Measurements from ENCODE around the gene CTBP1. TPM values are rescaled to one million over a fixed set of nuclear protein-coding genes. Genes with fewer than 3 reads are reported as not detected.

CTBP1 gene
- total and polyA plus RNA-seq, 2 donors (not counting 1 experiment from before 2014, with no cell fraction given): 212 to 343 TPM

DNA sequence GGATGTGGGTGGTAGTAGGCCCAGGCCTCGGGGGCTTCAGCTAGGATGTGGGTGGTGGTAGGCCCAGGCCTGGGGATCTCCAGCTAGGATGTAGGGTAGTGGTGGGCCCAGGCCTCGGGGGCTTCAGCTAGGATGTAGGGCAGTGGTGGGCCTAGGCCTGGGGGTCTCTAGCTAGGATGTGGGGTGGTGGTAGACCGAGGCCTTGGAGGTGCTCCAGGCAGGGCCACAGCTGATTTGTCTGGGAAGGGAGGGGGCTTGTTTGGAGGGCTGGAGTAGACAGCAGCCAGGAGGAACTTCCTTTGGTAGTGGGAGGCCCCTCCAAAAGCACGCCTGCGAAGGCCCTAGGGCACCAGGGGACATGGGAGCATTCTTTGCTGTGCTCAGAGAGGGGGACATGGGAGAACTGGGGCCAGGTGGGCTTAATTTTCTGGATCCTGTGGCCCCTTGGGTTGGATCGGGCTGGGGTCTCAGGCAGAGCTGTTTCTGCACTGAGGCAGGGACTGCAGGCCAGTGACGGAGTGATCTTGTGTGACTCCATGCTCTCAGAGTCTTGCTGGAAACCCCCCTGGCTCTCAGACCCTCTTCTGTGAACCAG, 73.2 kb downstream of the CTBP1 start:
- H3K36me3 ChIP-seq (replicated peaks in 1 of 2; ENCODE audit: control extremely low read depth in 1 of 2, control insufficient read depth in 1 of 2, extremely low read depth in 1 of 2, insufficient read depth in 2 of 2, low read length in 1 of 2): no peaks in the 10 kb centered on the region
- H3K27ac ChIP-seq (ENCODE audit: low read length in 2 of 2): no peak overlapping the region
- no peak overlapping the region for H3K4me2 ChIP-seq (replicated peaks; ENCODE audit: low read depth, low read length, poor library complexity, severe bottlenecking)
- H3K4me3 Mint-ChIP-seq: no peak overlapping the region
- no peak overlapping the region for H3K27ac Mint-ChIP-seq
- H2AFZ ChIP-seq (ENCODE audit: insufficient read depth, low read depth, low read length, poor library complexity, severe bottlenecking): no peak overlapping the region
- DNase-seq (no peak), ATAC-seq (ENCODE audit: low read depth) (no peak)
- WGBS (ENCODE audit: insufficient coverage): 98% methylated on average over 7 of the region's 7 CpGs
- H3K27me3 Mint-ChIP-seq: peaks cover 5% of the 10 kb centered on the region
- H3K79me2 ChIP-seq (ENCODE audit: control insufficient read depth, insufficient read depth, low read length): no peaks in the 10 kb centered on the region
- H4K20me1 ChIP-seq (ENCODE audit: control insufficient read depth, insufficient read depth, low read length, poor library complexity, severe bottlenecking): peaks cover 2% of the 10 kb centered on the region
- ChIA-PET CTCF (interaction anchor here (1.2 to 1.5 kb wide), 2 partner anchors 12 to 93 kb away, joined by 3 read pairs; no protein-coding TSS in a partner anchor), POLR2A (interaction anchor here (0.7 kb wide), 1 partner anchor 681 kb away, joined by 3 read pairs; no protein-coding TSS in a partner anchor)
- H3K9me3 Mint-ChIP-seq (ENCODE audit: insufficient read depth): no peaks in the 10 kb centered on the region
- no peak overlapping the region for H3K9ac ChIP-seq (ENCODE audit: low read length)
- H3K27me3 ChIP-seq (replicated peaks in 1 of 4; ENCODE audit: control extremely low read depth in 1 of 4, control insufficient read depth in 3 of 4, insufficient read depth in 4 of 4, low read length in 3 of 4): peaks cover 0 to 26% (median 12%) of the 10 kb centered on the region in 4 experiments
- no peak for TF ChIP-seq EZH2 (IDR thresholded peaks at IDR 0.05; ENCODE audit: borderline replicate concordance, insufficient read depth, low read depth, low read length, poor library complexity, severe bottlenecking)
- TF ChIP-seq, protein P1, sequence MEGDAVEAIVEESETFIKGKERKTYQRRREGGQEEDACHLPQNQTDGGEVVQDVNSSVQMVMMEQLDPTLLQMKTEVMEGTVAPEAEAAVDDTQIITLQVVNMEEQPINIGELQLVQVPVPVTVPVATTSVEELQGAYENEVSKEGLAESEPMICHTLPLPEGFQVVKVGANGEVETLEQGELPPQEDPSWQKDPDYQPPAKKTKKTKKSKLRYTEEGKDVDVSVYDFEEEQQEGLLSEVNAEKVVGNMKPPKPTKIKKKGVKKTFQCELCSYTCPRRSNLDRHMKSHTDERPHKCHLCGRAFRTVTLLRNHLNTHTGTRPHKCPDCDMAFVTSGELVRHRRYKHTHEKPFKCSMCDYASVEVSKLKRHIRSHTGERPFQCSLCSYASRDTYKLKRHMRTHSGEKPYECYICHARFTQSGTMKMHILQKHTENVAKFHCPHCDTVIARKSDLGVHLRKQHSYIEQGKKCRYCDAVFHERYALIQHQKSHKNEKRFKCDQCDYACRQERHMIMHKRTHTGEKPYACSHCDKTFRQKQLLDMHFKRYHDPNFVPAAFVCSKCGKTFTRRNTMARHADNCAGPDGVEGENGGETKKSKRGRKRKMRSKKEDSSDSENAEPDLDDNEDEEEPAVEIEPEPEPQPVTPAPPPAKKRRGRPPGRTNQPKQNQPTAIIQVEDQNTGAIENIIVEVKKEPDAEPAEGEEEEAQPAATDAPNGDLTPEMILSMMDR (IDR thresholded peaks at IDR 0.05): no peak
- intact Hi-C loops (cut with micrococcal nuclease): no loop called here
- no peak overlapping the region for H3K4me3 ChIP-seq (ENCODE audit: control extremely low read depth in 1 of 5, extremely low read depth in 1 of 5, insufficient read depth in 1 of 5, low read depth in 2 of 5, low read length in 4 of 5)
- H3K4me1 ChIP-seq (ENCODE audit: control insufficient read depth in 2 of 2, insufficient read depth in 2 of 2, low read length in 2 of 2): peaks cover 15 to 18% of the 10 kb centered on the region in 2 donors
- H3K4me1 Mint-ChIP-seq: peaks cover 6% of the 10 kb centered on the region
- H3K9me3 ChIP-seq (ENCODE audit: control extremely low read depth in 1 of 3, control insufficient read depth in 2 of 3, insufficient read depth in 1 of 3, low read length in 2 of 3): peaks cover 1 to 19% (median 6%) of the 10 kb centered on the region in 3 donors

DNA sequence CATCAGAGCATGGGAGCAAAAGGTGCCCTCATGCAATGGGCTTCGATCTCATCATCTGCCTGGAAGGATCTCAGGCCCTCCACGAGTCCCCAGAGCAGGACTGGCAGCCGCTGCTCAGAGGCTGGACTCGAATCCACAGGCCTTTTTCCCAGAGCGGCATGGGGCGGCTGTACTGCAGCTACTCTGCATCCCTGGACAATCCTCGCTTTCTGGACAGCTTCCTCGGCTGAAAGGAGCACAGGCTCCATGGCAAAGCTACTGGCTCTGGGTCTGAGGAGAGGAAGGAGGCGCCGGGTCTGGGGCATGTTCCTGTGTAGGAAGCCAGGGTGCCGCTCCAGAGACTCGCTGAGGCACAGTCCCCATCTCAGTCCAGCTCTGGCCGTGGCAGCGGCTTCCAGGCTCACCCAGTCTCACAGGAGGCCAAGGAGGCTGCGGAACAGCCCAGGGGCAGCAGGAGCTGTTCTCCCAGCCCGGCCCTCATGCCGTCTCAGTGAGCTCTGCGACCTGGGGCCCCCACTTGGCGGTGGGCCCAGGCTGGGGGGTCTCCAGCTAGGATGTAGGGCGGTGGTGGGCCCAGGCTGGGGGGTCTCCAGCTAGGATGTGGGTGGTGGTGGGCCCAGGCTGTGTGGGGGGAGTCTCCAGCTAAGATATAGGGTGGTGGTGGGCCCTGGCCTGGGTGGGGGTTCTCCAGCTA, 73.8 kb downstream of the CTBP1 start:
- H3K36me3 ChIP-seq (replicated peaks in 1 of 2; ENCODE audit: control extremely low read depth in 1 of 2, control insufficient read depth in 1 of 2, extremely low read depth in 1 of 2, insufficient read depth in 2 of 2, low read length in 1 of 2): no peaks in the 10 kb centered on the region
- ChIA-PET CTCF (interaction anchor here (1.2 to 1.5 kb wide), 2 partner anchors 12 to 93 kb away, joined by 3 read pairs; no protein-coding TSS in a partner anchor), POLR2A (no interaction called here)
- no peak overlapping the region for H3K4me3 ChIP-seq (ENCODE audit: control extremely low read depth in 1 of 5, extremely low read depth in 1 of 5, insufficient read depth in 1 of 5, low read depth in 2 of 5, low read length in 4 of 5)
- Mint-ChIP-seq H3K4me3 (no peak overlapping the region), H3K9me3 (ENCODE audit: insufficient read depth) (no peaks in the 10 kb centered on the region), H3K27me3 (peaks cover 7% of the 10 kb centered on the region), H3K27ac (no peak overlapping the region), H3K4me1 (peaks cover 9% of the 10 kb centered on the region)
- H2AFZ ChIP-seq (ENCODE audit: insufficient read depth, low read depth, low read length, poor library complexity, severe bottlenecking): no peak overlapping the region
- DNase-seq (no peak), ATAC-seq (ENCODE audit: low read depth) (no peak)
- peaks cover 17 to 22% of the 10 kb centered on the region in 2 donors for H3K4me1 ChIP-seq (ENCODE audit: control insufficient read depth in 2 of 2, insufficient read depth in 2 of 2, low read length in 2 of 2)
- intact Hi-C loops (cut with micrococcal nuclease): no loop called here
- no peak overlapping the region for H3K9ac ChIP-seq (ENCODE audit: low read length)
- peaks cover 7% of the 10 kb centered on the region for H4K20me1 ChIP-seq (ENCODE audit: control insufficient read depth, insufficient read depth, low read length, poor library complexity, severe bottlenecking)
- no peaks in the 10 kb centered on the region for H3K79me2 ChIP-seq (ENCODE audit: control insufficient read depth, insufficient read depth, low read length)
- TF ChIP-seq EZH2 (IDR thresholded peaks at IDR 0.05; ENCODE audit: borderline replicate concordance, insufficient read depth, low read depth, low read length, poor library complexity, severe bottlenecking): no peak
- TF ChIP-seq, protein P1 (IDR thresholded peaks at IDR 0.05): no peak
- WGBS (ENCODE audit: insufficient coverage): 98% methylated on average over 20 of the region's 20 CpGs
- no peak overlapping the region for H3K27ac ChIP-seq (ENCODE audit: low read length in 2 of 2)
- no peak overlapping the region for H3K4me2 ChIP-seq (replicated peaks; ENCODE audit: low read depth, low read length, poor library complexity, severe bottlenecking)
- peaks cover 1 to 23% (median 4%) of the 10 kb centered on the region in 3 donors for H3K9me3 ChIP-seq (ENCODE audit: control extremely low read depth in 1 of 3, control insufficient read depth in 2 of 3, insufficient read depth in 1 of 3, low read length in 2 of 3)
- H3K27me3 ChIP-seq (replicated peaks in 1 of 4; ENCODE audit: control extremely low read depth in 1 of 4, control insufficient read depth in 3 of 4, insufficient read depth in 4 of 4, low read length in 3 of 4): peaks cover 0 to 30% (median 14%) of the 10 kb centered on the region in 4 experiments
